Stomach (tissue), 4 donors: ENCODE data around the gene PLPPR2.

ENCODE experiments used
- POLR2AphosphoS5 ChIP-seq, 3 donors: sonication (generic); formaldehyde crosslinking; IDR thresholded peaks; one replicate each; pipeline ENCODE4 v1.6.1; 2016; ENCODE audit warnings: antibody characterized with exemption in 3 of 3
- TF ChIP-seq, protein P1 (sequence below), 7 experiments: fragments of 450-650 bp in 4 of 7; fragments of 200-600 bp in 3 of 7; sonication (generic) in 3 of 7; IDR thresholded peaks; one replicate each; pipeline ENCODE4 v1.5.1; 2016 to 2019; ENCODE audit warnings: antibody characterized with exemption in 7 of 7, control low read depth in 2 of 7, mild to moderate bottlenecking in 1 of 7

DNA sequence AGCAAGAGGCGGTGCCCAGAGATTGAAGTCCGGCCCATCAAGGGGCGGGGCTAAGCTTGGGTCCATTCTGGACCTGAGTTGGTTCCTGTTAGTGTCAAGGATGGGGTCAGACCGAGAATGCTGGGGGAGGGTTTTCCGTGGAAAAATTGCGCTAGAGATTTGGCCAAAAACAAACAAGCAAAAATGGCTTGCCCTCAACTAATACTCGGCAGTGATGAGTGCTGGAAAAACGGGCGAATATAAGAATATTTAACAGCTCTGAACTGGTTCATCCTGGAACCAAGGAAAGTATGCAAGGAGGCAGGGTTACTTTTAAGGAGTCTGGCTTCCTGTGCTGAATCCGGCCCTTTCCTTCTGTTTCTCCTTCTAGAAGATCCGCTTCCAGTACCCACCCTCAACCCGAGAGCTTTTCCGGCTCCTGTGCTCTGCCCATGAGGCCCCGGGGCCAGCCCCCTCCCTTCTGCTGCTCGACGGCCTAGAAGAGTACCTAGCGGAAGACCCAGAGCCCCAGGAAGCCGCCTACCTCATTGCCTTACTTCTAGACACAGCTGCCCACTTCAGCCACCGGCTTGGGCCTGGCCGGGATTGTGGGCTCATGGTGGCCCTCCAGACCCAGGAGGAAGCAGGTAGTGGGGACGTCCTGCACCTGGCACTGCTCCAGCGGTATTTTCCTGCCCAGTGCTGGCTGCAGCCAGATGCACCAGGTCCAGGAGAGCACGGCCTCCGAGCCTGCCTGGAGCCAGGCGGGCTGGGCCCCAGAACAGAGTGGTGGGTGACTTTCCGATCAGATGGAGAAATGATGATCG is 20.1 kb downstream of the PLPPR2 start:
- TF ChIP-seq, protein P1, sequence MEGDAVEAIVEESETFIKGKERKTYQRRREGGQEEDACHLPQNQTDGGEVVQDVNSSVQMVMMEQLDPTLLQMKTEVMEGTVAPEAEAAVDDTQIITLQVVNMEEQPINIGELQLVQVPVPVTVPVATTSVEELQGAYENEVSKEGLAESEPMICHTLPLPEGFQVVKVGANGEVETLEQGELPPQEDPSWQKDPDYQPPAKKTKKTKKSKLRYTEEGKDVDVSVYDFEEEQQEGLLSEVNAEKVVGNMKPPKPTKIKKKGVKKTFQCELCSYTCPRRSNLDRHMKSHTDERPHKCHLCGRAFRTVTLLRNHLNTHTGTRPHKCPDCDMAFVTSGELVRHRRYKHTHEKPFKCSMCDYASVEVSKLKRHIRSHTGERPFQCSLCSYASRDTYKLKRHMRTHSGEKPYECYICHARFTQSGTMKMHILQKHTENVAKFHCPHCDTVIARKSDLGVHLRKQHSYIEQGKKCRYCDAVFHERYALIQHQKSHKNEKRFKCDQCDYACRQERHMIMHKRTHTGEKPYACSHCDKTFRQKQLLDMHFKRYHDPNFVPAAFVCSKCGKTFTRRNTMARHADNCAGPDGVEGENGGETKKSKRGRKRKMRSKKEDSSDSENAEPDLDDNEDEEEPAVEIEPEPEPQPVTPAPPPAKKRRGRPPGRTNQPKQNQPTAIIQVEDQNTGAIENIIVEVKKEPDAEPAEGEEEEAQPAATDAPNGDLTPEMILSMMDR (IDR thresholded peaks at IDR 0.05): no peak
- TF ChIP-seq POLR2AphosphoS5 (IDR thresholded peaks at IDR 0.05): peak; percentile 67 to 84 (median 79)
